GM18502 (cell line): ENCODE measurements around the gene TBX19.

Experiments used
- ATAC-seq: cut with Tn5 transposase; IDR thresholded peaks from one replicate; pipeline ENCODE4 v1.9.1; 2021; ENCODE audit warnings: mild to moderate bottlenecking; ENCODE audit not compliant: unreplicated experiment, poor library complexity

The TBX19 gene

DNA sequence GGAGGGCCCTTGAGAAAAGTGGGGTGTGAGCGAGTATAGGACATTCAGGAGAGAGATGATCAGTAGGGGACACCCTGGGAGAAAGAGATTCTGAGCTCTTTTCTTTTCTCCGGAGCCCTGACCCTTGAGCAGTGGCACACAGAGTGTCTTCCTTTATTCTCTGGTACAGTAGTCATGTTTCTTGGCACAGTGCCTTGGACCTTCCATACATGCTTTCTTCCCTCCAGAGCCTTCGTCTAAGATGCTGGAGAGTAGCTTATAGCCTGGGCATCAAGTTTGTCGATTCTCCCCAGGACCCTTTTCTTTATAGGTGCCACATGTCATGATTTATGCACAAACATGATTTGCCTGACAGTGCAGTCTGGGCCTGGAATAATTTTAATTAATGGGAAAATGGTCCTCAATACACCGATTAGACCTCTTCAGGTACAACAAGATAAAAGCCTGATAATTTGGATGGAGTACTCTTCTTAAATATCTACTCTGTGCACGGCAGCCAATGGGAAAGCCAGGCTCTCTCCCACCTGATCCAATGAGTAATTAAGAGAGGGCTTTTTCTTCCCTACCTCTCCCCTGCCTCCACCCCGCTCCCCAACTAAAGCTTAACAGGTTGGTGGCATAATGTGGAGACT is at the start of gene TBX19:
TSS of gene TBX19 (plus strand) at position 582 of the 632 bp plus-strand sequence. CDS start 214 bp downstream, outside the sequence.
- ATAC-seq: no peak

DNA sequence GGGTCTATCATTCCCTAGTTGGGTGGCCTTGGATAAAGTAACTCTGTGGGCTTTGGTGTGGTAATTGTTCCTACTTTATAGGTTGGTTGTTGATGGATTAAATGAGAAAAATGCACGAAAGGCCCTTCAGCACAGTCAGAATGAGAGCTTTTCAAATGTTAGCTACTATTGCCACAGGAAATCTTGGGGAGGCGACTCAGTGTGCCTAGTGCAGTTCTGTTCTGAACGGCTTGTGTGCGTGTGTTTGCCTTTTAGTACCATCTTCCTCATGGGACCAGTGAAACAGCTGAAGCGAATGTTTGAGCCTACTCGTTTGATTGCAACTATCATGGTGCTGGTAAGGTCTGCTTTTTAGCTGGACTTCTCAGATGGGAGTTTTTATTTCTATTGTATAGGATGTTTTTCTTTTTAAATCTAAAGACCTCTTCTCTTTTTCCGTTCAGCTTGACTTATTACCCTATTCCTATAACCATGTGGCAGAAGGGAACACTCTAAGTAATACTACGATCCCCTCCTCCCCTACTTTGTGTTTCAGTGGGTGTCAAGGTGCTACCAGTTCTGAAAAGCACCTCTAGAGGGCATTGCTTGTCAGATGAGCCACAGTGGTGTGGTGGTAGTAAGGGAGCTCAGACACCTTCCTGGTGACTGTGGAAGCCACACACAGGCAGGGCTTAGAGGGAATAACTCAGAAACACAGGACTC is 45.7 kb upstream of the TBX19 start:
- peak; percentile 88 for ATAC-seq

DNA sequence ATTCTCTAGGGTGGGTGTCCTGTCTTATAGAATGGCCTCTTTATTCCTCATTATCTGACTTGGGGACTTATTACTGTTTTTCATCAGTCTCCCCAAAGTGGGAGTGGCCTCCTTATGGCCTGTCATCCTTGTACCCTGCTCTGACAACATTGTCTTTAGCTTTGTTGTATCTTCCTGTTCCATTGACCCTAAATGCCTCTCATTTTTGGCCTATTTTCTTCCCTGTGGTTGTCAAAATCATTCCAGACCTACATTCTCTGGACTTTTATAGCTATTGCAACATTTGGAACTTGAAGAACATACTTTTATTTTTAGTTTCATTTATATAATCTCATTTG is 45.2 kb upstream of the TBX19 start:
- peak; percentile 11 for ATAC-seq

DNA sequence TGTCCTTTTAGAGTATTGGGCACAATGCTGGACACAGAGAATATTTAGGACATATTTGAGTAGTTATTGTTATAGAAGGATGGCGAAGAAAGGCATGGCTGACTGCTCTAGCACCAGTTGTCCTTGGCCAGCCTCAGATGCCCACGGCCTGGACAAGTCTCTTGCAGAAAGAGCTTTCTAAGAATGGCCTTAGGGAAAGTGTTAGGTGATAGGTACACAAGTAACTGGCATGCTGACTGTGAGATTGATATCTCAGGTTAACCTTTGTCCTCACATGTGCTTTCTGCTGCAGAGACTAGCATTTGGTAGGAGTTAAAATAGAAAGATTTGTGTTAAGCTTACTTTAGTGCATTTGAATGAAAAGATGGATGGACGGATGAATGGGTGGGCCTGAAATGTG is 44.7 kb upstream of the TBX19 start:
- ATAC-seq: no peak

DNA sequence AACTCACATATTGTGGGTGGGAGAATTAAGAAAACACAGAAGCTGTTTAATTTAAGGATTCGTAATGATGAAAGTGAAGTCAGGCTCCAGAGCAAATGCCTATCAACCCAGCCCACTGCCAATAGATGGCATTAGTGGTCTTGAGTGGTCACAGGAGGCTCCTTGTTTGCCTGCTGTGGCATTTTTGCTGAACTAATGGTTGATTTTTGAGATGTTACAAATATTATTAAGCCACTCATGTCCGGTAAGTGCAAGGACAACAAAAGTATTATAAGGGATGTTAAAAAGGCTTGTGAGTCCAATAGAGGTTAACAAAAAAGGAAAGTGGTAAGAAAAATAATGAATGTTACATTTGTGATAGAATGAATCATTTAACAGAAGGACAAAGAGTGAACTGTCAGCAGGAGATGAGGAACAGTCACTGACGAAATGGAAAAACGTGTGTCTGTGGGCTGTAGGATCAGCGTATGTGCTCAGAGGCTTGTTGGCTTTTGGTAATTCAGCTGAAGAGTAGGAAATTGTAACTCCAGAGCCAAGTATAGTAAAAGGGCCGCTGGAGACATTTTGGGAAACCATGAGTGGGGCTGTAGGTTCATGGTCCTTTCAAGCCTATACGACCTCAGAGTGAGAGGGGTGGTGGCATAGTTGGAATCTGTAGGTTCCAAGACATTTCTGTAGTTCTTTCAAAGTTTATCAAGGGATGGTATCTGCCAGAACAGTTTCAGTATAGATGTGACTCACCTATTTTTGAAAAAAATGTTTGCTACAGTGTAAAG is 43.7 kb upstream of the TBX19 start:
- peak; percentile 57 for ATAC-seq

DNA sequence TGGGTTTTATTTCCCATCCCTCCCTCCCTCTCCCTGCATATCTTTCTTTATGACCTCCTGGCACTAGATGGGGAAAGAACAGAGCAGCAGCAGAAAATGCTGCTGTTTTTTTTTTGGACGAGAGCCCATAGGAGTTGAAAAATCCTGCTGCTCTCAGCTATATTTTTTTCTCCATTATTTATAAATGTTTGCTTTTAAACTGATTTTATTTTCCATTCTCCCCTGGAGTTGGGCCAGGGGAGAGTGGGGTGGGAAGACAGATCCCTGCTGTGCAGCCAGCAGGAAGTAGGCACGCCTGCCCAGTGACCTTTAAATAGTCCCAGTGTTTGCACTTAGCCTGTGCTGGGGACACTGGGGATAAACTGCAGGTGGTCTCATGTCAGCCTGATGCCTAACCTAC is 37.5 kb upstream of the TBX19 start:
- no peak for ATAC-seq

DNA sequence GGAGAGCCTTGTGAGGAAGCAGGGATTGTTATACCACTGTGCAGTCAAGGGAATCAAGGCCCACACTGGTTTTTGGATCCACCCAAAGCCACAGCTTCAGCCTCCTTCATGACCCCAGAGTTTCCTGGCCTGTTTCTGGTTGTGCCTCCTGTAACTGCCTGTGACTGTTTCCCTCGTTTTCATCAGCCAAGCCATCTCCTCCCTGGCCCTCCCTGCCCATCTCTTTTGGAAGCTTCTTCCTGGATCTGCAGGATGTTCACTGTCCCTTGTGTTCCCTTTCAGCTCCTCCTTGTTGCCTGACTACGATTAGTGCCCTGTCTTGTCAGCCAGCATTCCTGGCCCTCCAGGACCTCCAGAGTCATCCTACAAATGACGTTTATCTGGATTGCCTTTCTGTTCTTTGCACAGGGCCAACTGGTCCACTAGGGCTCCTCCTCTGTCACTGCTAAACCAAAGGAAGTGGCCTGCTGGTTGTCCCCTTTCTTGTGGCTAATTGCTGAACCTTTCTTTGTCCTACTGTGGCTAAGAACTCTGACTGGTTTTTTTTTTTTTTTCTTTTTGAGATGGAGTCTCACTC is 37.0 kb upstream of the TBX19 start:
- ATAC-seq: no peak

DNA sequence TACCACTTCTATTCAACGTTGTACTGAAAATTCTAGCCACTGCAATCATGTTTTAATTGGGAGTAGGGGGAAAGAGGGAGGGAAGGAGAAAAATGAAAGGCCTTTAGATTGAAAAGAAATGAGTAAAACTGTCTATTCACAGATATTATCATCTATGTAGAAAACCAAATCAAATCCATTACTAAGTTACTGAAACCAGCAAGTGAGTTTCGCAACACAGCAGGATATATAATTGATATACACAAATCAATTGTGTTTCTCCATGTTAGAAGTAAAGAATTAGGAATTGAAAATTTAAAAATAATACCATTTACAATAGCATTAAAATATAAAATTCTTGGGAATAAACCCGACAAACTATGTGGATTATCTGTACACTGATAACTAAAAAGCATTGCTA is 35.6 kb upstream of the TBX19 start:
- ATAC-seq: no peak

DNA sequence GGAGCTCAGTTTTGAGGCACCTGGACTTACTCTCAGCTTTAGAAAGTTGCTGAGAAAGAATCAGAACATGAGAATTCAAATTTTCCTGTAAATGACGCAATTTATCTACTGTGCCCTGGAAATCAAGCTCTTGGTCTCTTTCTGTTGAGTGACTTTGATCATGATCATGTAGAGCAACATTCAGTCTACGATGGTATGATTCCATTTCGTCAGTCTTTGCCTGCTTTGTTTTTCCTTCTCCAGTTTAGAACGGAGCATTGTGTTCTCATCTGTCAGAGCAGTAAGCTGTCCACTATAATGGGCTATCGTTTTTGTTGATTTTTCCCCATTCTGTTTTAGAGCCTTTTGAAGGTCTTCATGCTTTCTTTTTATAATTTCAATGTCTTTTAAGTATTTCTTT is 34.2 kb upstream of the TBX19 start:
- ATAC-seq: no peak

DNA sequence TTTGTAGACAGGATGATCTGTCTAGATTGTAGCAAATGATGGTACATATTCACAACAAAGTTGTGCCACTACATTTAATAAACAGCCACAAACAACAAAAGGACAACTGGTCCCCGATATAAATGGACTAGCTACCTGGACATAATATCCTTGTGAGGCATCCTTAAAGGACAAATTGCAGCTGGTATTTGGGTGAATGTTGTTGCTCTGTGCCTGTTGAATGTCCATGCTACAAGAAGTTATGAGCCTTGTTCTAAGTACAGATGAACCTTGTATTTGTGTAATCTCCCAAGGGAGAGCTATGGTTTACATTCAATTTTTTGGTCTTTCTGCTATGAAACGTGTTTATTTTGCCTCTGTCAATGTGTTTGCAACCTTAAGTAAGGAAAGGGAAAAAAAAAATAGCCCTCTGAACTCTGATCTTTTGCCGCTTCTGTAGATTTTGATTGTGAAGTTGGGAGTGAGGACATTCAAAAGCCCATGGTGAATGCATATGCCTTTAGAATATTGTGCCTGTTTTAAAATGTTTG is 28.4 kb upstream of the TBX19 start:
- no peak for ATAC-seq

DNA sequence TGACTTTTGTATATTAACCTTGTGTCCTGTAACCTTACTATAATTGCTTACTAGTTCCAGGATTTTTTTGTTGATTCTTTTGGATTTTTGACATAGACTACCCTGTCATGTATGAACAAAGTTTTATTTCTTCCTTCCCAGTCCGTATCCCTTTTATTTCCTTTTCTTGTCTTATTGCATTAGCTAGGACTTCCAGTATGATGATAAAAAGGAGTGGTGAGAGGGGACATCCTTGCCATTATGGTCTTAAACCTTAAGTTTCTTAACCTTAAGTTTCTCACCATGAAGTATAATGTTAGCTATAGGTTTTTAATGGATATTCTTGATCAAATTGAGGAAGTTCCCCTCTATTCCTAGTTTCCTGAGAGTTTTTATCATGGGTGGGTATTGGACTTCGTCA is 24.5 kb upstream of the TBX19 start:
- ATAC-seq: no peak

DNA sequence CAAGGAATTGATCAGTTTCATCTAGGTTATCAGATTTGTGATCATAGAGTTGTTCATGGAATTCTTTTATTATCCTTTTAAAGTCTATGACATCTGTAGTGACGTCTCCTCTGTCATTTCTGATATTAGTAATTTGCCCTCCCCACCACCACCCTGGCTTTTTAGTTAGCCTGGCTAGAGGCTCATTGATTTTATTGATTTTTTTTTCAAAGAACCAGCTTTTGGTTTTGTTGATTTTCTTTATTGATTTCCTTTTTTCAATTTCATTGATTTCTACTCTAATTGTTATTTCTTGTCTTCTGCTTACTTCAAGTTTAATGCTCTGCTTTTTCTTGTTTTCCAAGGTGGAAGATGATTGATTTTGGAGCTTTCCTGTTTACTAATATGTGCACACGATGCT is 23.3 kb upstream of the TBX19 start:
- no peak for ATAC-seq

DNA sequence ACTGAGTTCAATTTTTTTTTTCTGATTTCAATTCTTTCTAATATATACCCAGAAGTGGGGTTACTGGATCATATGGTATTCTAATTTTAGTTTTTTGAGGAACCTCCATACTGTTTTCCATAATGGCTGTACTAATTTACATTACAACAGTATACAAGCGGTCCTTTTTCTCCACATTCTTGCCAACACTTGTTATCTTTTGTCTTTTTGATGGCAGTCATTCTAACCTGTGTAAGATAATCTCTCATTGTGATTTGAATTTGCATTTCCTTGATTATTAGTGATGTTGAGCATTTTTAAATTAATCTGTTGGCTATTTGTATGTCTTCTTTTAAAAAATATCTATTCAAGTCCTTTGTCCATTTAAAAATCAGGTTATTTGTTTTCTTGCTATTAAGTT is 21.1 kb upstream of the TBX19 start:
- ATAC-seq: no peak

DNA sequence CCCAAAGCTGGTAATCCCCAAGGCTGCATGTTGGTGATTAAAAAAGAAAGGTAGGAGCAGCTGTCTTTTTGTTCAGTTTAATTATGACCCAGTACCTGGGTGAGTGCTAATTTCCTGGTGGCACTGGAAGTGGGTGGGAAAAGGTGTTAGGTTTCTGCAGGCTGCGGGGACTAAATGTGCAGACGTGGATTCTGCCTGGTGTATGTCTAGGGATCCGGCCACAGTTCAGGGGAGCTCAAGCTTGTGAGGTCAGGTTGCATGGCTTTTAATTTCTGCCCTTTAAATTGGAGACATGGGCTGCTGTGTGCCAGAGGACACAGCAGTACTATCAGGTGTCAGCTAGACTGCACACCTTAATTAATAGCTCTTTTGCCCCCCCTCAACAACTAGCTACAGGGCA is 20.3 kb upstream of the TBX19 start:
- no peak for ATAC-seq

DNA sequence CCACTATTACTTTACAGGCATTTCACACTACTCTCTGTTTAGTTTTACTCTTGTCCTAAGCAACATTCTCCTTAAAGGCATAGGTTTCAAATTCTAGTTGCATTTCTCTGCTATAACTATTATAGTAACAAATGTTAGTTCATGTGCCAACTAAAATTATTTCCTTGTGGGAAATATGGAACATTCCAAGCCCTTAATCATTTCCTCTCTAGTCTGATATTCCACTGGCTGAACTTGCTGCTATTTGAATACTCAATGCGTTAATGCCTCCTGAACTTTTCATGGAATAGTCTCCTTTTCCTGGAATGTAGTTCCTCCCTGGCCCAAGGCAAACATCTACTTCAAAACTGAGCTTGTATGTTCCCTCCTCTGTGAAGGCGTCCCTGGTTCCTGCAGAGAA is 19.3 kb upstream of the TBX19 start:
- ATAC-seq: no peak

DNA sequence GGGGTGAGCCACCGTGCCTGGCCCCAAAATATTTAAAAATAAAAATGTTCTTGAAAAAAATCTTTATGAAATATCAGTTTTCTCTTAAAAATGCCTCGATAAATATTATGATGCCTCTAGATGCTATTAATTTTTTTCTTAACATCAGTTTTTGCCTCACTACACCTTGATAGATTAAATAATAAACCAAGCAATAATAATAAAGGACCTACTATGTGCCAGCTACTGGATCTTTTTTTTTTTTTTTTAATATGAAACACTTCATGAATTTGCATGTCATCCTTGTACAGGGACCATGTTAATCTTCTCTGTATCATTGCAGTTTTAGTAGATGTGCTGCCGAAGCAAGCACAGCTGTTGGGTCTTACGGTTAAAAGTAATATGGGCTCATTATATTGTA is 17.5 kb upstream of the TBX19 start:
- no peak for ATAC-seq

DNA sequence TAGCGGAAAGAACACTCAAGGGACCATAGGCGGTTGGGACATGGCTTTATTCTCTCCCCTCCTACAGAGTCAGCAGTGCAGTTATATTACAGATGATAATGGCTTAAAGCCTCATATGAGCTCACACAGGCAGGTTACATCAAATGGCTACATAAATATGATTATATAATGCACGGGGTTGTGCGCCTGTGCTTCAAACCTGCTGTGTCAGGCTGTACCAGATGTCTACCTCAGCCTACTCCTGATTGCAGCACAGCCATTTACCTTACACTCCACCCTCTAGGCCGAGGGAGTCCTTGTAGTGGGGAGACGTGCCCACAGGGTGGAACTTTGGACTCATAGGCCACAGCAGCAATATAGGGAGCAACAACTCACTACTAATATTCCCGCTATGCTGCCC is 16.4 kb upstream of the TBX19 start:
- no peak for ATAC-seq

DNA sequence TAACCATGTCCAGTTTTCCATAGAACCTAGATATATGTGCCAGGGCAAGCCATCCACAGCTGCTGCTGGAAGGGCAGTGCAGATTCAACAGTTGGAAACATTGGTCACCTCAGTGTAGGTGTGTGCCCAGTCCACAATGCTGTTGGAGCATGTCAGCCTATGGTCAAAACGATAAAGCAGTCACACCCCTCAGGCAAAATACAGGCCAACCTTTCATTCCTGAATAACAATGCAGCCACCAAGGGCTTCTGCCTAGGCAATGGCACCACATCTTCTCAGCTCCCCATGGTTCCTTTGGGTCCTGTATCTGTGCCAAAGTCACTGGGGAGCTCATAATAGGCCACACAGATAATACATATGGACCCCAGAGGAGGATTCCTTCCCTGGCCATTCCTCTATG is 15.1 kb upstream of the TBX19 start:
- ATAC-seq: no peak

DNA sequence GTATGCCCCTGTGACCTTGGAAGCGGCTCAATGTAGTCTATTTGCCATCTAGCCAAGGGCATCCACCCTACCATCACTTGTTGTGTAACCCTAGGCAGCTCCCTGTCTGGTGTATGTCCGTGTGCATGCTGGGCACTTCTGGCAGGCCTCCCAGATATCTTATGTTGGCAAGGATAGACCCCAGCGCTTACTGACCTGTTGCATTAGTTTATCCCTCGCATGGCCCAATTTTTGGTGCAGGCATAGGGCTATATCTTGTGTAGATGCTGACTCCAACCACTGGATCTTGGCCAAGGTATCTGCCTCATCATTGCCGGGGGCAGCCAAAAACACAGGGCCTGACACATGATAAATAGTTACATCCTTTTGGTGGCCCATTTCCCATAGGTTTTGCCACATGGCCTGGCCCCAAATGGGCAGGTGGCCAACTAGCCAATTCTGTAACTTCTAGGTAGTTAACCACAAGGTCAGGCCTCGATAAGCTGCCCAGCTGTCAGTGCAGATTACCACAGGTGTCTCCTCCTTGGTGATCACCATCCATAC is 14.0 kb upstream of the TBX19 start:
- no peak for ATAC-seq

DNA sequence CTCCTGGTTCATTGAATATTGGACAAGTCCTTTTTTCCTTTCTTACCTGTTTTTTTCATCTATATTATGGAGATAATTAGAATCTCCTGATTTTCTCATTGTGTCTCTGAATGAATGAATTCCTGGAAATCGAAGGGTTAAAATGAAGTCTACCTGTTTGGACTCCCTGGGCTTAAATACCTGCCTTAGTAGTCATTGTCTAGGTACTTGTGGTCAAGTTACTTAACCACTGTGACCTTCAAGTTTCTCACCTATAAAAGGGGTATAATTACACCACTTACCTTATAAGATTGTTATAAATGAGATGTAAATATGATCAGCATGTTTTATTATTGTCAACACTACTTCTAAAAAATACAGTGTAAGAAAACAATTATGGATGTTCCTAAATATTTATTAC is 9.0 kb upstream of the TBX19 start:
- ATAC-seq: no peak

DNA sequence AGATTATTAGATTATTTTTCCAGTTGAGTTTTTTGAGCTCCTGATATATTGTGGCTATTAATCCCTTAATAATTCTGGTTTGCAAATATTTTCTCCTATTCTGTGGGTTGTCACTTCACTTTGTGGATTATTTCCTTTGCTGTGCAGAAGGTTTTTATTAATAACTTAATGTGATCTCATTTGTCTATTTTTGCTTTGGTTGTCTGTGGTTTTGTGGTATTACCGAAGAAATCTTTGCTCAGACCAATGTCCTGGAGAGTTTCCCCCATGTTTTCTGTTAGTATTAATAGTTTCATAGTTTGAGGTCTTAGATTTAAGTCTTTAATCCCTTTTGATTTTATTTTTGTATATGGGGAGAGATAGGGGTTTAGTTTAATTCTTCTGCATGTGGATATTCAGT is 7.1 kb upstream of the TBX19 start:
- no peak for ATAC-seq
